Mesendoderm (in vitro differentiated cells): ENCODE data around the gene EMC1.

Experiments used
- DNase-seq: peaks from one replicate; pipeline ENCODE4 v3.0.0; 2013
- H2AK5ac ChIP-seq: 2 replicates; pipeline ENCODE4 v1.6.1; 2013; ENCODE audit warnings: low read length, inconsistent platforms
- H2BK120ac ChIP-seq: 2 replicates; pipeline ENCODE4 v1.6.1; 2013; ENCODE audit warnings: low read depth, mild to moderate bottlenecking, low read length, moderate library complexity, mixed read lengths
- H2BK15ac ChIP-seq: replicated peaks from 2 replicates; pipeline ENCODE4 v1.6.1; 2013; ENCODE audit warnings: low read depth, mild to moderate bottlenecking, moderate library complexity
- H2BK5ac ChIP-seq: 2 replicates; pipeline ENCODE4 v1.6.1; 2013; ENCODE audit warnings: low read length, inconsistent platforms
- H3K18ac ChIP-seq: 2 replicates; pipeline ENCODE4 v1.6.1; 2013; ENCODE audit warnings: mild to moderate bottlenecking, low read length, mixed read lengths
- H3K23ac ChIP-seq: one replicate; pipeline ENCODE4 v1.6.1; 2013; ENCODE audit warnings: low read length
- H3K27ac ChIP-seq: 2 replicates; pipeline ENCODE4 v1.5.1; 2013; ENCODE audit warnings: low read depth, mild to moderate bottlenecking, inconsistent platforms, low read length, moderate library complexity
- H3K27me3 ChIP-seq: 2 replicates; pipeline ENCODE4 v1.6.1; 2013; ENCODE audit warnings: low read length, control low read depth, mild to moderate bottlenecking, inconsistent platforms; ENCODE audit not compliant: insufficient read depth, poor library complexity
- H3K36me3 ChIP-seq: 2 replicates; pipeline ENCODE4 v1.6.1; 2013; ENCODE audit warnings: low read length, inconsistent platforms; ENCODE audit not compliant: control insufficient read depth, insufficient read depth
- H3K4ac ChIP-seq: one replicate; pipeline ENCODE4 v1.6.1; 2013; ENCODE audit warnings: low read depth, mild to moderate bottlenecking, low read length, moderate library complexity
- H3K4me1 ChIP-seq: 2 replicates; pipeline ENCODE4 v1.6.1; 2013; ENCODE audit warnings: low read depth, low read length, inconsistent platforms; ENCODE audit not compliant: control insufficient read depth
- H3K4me2 ChIP-seq: 2 replicates; pipeline ENCODE4 v1.6.1; 2013; ENCODE audit warnings: low read length
- H3K4me3 ChIP-seq: 2 replicates; pipeline ENCODE4 v1.5.1; 2013; ENCODE audit warnings: mild to moderate bottlenecking, low read length
- H3K56ac ChIP-seq: one replicate; pipeline ENCODE4 v1.6.1; 2013; ENCODE audit warnings: low read length
- H3K79me1 ChIP-seq: 2 replicates; pipeline ENCODE4 v1.6.1; 2013; ENCODE audit warnings: low read length, inconsistent platforms
- H3K79me2 ChIP-seq: 2 replicates; pipeline ENCODE4 v1.6.1; 2013; ENCODE audit warnings: mild to moderate bottlenecking, low read length; ENCODE audit not compliant: control insufficient read depth, insufficient read depth
- H3K9ac ChIP-seq: 2 replicates; pipeline ENCODE4 v1.6.1; 2013; ENCODE audit warnings: low read length, inconsistent platforms
- H4K5ac ChIP-seq: one replicate; pipeline ENCODE4 v1.6.1; 2013; ENCODE audit warnings: low read length
- H4K8ac ChIP-seq: one replicate; pipeline ENCODE4 v1.6.1; 2013; ENCODE audit warnings: low read depth, mild to moderate bottlenecking, control low read depth, low read length, moderate library complexity
- WGBS: extraction: QIAGEN DNeasy Blood & Tissue Kit; methylation state at CpG from one replicate; pipeline ENCODE4 v1.1.7; 2013; ENCODE audit warnings: low lambda C conversion rate, missing lambda C conversion rate; ENCODE audit not compliant: insufficient coverage; ENCODE audit errors: extremely low coverage; 5-methylcytosine and 5-hydroxymethylcytosine counted together

The EMC1 gene

DNA sequence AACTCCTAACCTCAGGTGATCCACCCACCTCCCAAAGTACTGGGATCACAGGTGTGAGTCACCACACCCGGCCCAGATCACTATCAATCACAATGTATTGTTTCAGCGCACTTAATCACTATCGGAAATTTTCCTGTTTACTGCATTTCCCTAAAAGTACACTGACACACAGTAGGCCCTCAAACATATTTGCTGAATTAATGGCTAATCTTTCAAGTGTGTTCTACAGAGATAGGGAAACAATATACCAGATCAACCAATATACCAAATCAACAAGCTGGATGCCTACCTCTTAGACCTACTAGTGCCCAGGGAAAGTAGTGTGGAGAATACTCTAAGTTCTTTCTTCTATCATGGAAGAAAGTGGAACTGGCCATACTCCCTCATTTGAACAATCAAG, 58.3 kb downstream of the EMC1 start:
- H3K27ac ChIP-seq, result no peak overlapping the region
- H2BK5ac ChIP-seq, result no peak overlapping the region
- H2BK15ac ChIP-seq, result no peak overlapping the region
- H3K4me1 ChIP-seq, result no peaks in the 10 kb centered on the region
- H4K8ac ChIP-seq, result no peak overlapping the region
- no peak overlapping the region for H3K56ac ChIP-seq
- peaks cover 12% of the 10 kb centered on the region for H3K36me3 ChIP-seq
- no peak overlapping the region for H4K5ac ChIP-seq
- no peak overlapping the region for H3K4ac ChIP-seq
- WGBS, result no CpG with 5 or more reads among the region's 3 CpGs
- no peak overlapping the region for H3K9ac ChIP-seq
- H2BK120ac ChIP-seq, result no peak overlapping the region
- H3K18ac ChIP-seq, result no peak overlapping the region
- peaks cover 2% of the 10 kb centered on the region for H3K79me1 ChIP-seq
- no peak overlapping the region for H3K4me3 ChIP-seq
- H2AK5ac ChIP-seq, result no peak overlapping the region
- H3K23ac ChIP-seq, result no peak overlapping the region
- H3K27me3 ChIP-seq, result no peaks in the 10 kb centered on the region
- DNase-seq, result no peak
- H3K79me2 ChIP-seq, result no peaks in the 10 kb centered on the region
- H3K4me2 ChIP-seq, result no peak overlapping the region

DNA sequence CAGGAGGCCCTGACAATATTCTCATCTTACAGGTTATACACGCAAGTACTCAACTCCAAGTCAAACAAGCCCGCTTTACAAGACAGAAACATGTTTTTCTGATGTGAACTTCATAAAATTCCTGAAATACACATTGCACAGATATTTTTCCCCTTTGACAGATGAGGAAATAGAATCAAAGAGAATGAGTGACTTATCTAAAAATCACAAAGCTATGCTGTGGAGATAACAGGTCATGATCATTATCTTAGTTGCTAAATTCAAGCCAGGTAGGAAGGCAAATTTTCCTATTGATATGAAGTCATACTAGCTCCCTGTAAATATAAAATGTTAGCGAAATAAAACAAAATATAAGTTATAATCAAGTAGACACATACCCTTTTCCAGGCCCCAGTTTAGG, 59.5 kb downstream of the EMC1 start:
- no peak overlapping the region for H2AK5ac ChIP-seq
- no peaks in the 10 kb centered on the region for H3K27me3 ChIP-seq
- H3K4ac ChIP-seq, result no peak overlapping the region
- no peak overlapping the region for H2BK120ac ChIP-seq
- peaks cover 2% of the 10 kb centered on the region for H3K79me1 ChIP-seq
- no peak overlapping the region for H3K4me2 ChIP-seq
- no peak overlapping the region for H3K18ac ChIP-seq
- WGBS, result no CpG with 5 or more reads among the region's 3 CpGs
- H3K9ac ChIP-seq, result no peak overlapping the region
- no peak overlapping the region for H2BK5ac ChIP-seq
- H3K27ac ChIP-seq, result no peak overlapping the region
- H3K4me1 ChIP-seq, result no peaks in the 10 kb centered on the region
- no peak overlapping the region for H2BK15ac ChIP-seq
- no peaks in the 10 kb centered on the region for H3K79me2 ChIP-seq
- H3K4me3 ChIP-seq, result no peak overlapping the region
- no peak overlapping the region for H4K5ac ChIP-seq
- peaks cover 11% of the 10 kb centered on the region for H3K36me3 ChIP-seq
- DNase-seq, result no peak
- no peak overlapping the region for H3K56ac ChIP-seq
- no peak overlapping the region for H3K23ac ChIP-seq
- H4K8ac ChIP-seq, result no peak overlapping the region

DNA sequence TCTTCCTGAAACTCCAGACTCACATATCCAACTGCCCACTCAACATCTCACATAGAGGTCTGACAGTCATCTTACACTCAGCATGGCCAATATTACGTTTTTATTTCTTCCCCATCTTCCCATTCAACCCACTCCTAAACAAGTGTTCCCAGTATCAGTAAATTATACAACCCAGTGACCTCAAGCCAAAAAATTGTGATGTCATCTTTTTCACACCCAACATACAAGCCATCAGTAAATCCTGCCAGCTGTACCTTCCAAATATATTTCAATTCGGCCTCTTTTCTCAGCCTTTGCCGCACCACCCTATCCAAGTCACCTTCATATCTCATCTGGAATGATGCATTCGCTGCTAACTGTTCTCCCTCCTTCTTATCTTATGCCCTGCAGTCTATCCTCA, 60.9 kb downstream of the EMC1 start:
- Histone ChIP-seq H3K27me3 (no peaks in the 10 kb centered on the region), H2AK5ac (no peak overlapping the region), H3K4me2 (no peak overlapping the region), H3K4ac (no peak overlapping the region), H2BK5ac (no peak overlapping the region), H3K79me1 (peaks cover 2% of the 10 kb centered on the region), H4K8ac (no peak overlapping the region), H2BK120ac (no peak overlapping the region), H3K4me3 (no peak overlapping the region), H3K36me3 (peaks cover 14% of the 10 kb centered on the region), H3K27ac (no peak overlapping the region), H3K18ac (no peak overlapping the region), H3K4me1 (no peaks in the 10 kb centered on the region), H3K79me2 (no peaks in the 10 kb centered on the region), H2BK15ac (no peak overlapping the region), H3K56ac (no peak overlapping the region), H4K5ac (no peak overlapping the region), H3K9ac (no peak overlapping the region), H3K23ac (no peak overlapping the region)
- no CpG with 5 or more reads among the region's 4 CpGs for WGBS
- no peak for DNase-seq

DNA sequence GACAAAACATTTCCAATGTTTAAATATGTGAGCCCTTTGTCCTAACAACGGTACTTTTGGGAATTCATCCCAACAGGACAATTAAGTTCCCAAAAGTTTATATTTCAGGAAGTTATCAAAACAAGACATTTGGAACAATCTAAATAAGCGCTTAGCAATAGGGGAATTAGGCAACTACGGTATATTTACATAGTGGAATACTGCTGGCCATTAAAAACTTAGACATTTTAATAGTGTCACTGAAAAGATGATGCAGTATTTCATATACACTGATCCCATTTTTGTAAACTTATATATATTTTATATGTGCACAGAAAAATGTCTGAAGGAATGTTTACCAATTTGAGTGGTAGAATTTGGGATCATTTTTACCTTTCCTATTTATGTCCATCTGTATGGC, 62.1 kb downstream of the EMC1 start:
- H3K4ac ChIP-seq, result no peak overlapping the region
- H2BK120ac ChIP-seq, result no peak overlapping the region
- H3K4me3 ChIP-seq, result no peak overlapping the region
- peaks cover 14% of the 10 kb centered on the region for H3K36me3 ChIP-seq
- no peaks in the 10 kb centered on the region for H3K79me2 ChIP-seq
- no peak overlapping the region for H3K56ac ChIP-seq
- DNase-seq, result no peak
- no peak overlapping the region for H2BK5ac ChIP-seq
- H3K4me1 ChIP-seq, result no peaks in the 10 kb centered on the region
- no peak overlapping the region for H3K18ac ChIP-seq
- H3K79me1 ChIP-seq, result peaks cover 2% of the 10 kb centered on the region
- no peak overlapping the region for H3K4me2 ChIP-seq
- no peak overlapping the region for H2AK5ac ChIP-seq
- no peak overlapping the region for H2BK15ac ChIP-seq
- no peaks in the 10 kb centered on the region for H3K27me3 ChIP-seq
- H3K27ac ChIP-seq, result no peak overlapping the region
- H4K8ac ChIP-seq, result no peak overlapping the region
- no peak overlapping the region for H4K5ac ChIP-seq
- no CpG with 5 or more reads among the region's 3 CpGs for WGBS
- H3K9ac ChIP-seq, result no peak overlapping the region
- H3K23ac ChIP-seq, result no peak overlapping the region

DNA sequence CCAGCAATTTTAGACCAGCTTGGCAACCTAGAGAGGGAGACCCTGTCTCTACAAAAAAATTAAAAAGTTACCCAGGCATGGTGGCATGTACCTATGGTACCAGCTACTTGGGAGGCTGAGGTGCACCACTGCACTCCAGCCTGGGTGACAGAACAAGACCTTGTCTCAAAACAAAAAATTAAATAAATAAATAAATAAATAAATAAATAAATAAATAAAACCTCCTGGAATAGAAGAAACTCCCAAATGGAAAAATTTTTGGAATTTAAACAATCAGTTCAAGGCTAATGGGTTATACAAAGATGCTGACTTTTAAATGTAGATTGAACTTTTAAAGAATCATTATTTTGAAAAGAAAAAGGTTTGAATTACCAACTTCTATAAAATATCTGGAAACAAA, 63.5 kb downstream of the EMC1 start:
- Histone ChIP-seq H3K27me3 (no peaks in the 10 kb centered on the region), H3K4ac (no peak overlapping the region), H3K79me2 (no peaks in the 10 kb centered on the region), H4K8ac (no peak overlapping the region), H3K36me3 (peaks cover 16% of the 10 kb centered on the region), H3K4me2 (no peak overlapping the region), H3K79me1 (peaks cover 2% of the 10 kb centered on the region), H2BK5ac (no peak overlapping the region), H3K4me1 (no peaks in the 10 kb centered on the region), H3K23ac (no peak overlapping the region), H3K4me3 (no peak overlapping the region), H2BK15ac (no peak overlapping the region), H2AK5ac (no peak overlapping the region), H2BK120ac (no peak overlapping the region), H3K56ac (no peak overlapping the region), H4K5ac (no peak overlapping the region), H3K18ac (no peak overlapping the region), H3K9ac (no peak overlapping the region), H3K27ac (no peak overlapping the region)
- DNase-seq, result no peak

DNA sequence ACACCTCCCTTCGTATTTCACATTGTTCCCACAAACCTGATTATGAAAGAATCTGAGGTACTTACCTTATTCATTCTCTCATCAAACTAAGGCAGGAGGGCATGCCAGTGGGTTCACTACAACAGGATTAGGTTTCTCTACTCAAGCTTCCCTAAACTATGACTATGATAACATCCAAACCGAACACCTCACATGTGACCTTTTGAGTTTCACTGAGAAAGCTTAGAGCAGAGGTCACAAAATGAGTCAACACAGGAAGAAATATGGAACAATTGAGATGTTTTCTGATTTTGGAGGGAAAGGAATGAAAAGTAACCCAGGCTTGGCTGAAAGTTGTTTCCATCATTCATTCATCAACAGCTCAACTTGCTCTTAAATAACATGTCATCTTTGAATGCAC, 65.3 kb downstream of the EMC1 start:
- DNase-seq, result no peak
- Histone ChIP-seq H3K4me1 (no peaks in the 10 kb centered on the region), H3K36me3 (peaks cover 18% of the 10 kb centered on the region), H3K27ac (no peak overlapping the region), H2BK15ac (no peak overlapping the region), H4K8ac (no peak overlapping the region), H4K5ac (no peak overlapping the region), H3K56ac (no peak overlapping the region), H3K18ac (no peak overlapping the region), H3K23ac (no peak overlapping the region), H3K9ac (no peak overlapping the region), H3K4me2 (no peak overlapping the region), H3K79me1 (peaks cover 3% of the 10 kb centered on the region), H3K79me2 (no peaks in the 10 kb centered on the region), H3K4ac (no peak overlapping the region), H3K27me3 (no peaks in the 10 kb centered on the region), H2BK5ac (no peak overlapping the region), H2AK5ac (no peak overlapping the region), H2BK120ac (no peak overlapping the region), H3K4me3 (no peak overlapping the region)
- WGBS, result no CpG with 5 or more reads among the region's 2 CpGs
